Muscle layer of colon (tissue), 2 donors: Measurements from ENCODE around the gene NT5DC3.
"Not testable (repeated sequence)": the region's sequence is repeated elsewhere in the genome, so short reads cannot be mapped to it uniquely, and the experiment has no call there.

Source experiments
- H3K27ac ChIP-seq: one replicate; pipeline ENCODE4 v1.7.0; 2013; ENCODE audit warnings: low read depth, mild to moderate bottlenecking, low read length, moderate library complexity
- H3K27me3 ChIP-seq, 2 donors: one replicate each; pipeline ENCODE4 v1.7.0; 2013; ENCODE audit warnings: low read length in 2 of 2, mild to moderate bottlenecking in 2 of 2; ENCODE audit not compliant: insufficient read depth in 2 of 2, control insufficient read depth in 1 of 2
- H3K36me3 ChIP-seq: one replicate; pipeline ENCODE4 v1.7.0; 2013; ENCODE audit warnings: mild to moderate bottlenecking, low read length; ENCODE audit not compliant: insufficient read depth
- H3K4me1 ChIP-seq: one replicate; pipeline ENCODE4 v1.7.0; 2013; ENCODE audit warnings: mild to moderate bottlenecking, low read length; ENCODE audit not compliant: insufficient read depth
- H3K4me3 ChIP-seq, 2 donors: one replicate each; pipeline ENCODE4 v1.7.0; 2013; ENCODE audit warnings: low read length in 2 of 2, low read depth in 1 of 2, mild to moderate bottlenecking in 1 of 2, moderate library complexity in 1 of 2
- H3K9ac ChIP-seq: one replicate; pipeline ENCODE4 v1.7.0; 2013; ENCODE audit warnings: low read length
- H3K9me3 ChIP-seq: one replicate; pipeline ENCODE4 v1.7.0; 2013; ENCODE audit warnings: mild to moderate bottlenecking, low read length
- donor health status: abdominal sarcoma.
- donor health status: Adenocarcinoma of cecum.

NT5DC3 gene

DNA sequence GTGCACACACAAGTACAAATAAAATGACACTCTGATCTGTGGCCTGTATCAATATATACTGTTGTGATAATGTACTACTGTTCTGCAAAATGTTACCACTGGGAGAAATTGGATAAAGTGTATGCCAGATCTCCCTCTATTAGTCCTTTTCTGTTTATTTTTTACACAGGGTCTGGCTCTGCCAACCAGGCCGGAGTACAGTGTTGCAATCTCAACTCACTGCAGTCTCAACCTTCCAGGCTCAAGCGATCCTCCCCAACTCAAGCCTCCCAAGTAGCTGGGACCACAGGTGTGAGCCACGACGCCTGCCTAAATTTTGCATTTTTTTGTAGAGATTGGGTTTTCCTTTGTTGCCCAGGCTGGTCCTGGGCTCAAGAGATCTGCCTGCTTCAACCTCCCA lies 1.9 kb downstream of the NT5DC3 start:
- Histone ChIP-seq H3K4me3 (peak overlapping the region; percentile 92 to 99), H3K9me3 (no peaks in the 10 kb centered on the region), H3K9ac (peak overlapping the region; percentile 91), H3K36me3 (no peaks in the 10 kb centered on the region), H3K27me3 (no peaks in the 10 kb centered on the region), H3K27ac (peak overlapping the region; percentile 97), H3K4me1 (peaks cover 41% of the 10 kb centered on the region)

DNA sequence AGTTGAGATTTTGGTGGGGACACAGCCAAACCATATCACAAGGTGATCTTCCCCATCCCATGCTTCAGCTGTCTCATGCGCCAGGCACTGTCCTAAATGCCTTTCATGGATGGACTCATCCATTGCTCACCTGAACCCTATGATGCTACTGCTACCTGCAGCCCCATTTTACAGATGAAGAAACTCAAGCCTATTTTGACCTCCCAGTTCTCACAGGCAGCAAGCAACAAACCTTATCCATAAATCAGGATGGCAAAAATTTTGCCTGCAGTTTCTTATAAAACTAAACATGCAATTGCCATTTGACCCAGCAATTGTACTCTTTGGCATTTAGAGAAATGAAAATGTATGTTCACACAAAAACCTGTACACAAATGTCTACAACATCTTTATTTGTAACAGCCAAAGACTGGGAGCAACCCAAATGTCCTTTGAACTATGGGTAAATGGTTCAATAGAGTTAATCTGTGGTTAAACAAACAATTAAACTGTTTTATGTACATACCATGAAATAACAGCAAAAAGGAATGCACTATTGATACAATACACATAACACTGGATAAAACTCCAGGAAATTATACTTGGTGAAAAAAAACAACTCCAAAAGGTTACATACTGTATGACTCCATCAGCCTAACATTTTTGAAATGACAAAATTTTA lies 2.6 kb downstream of the NT5DC3 start:
- H3K27me3 ChIP-seq = no peaks in the 10 kb centered on the region
- peak overlapping the region; percentile 43 for H3K27ac ChIP-seq
- H3K36me3 ChIP-seq = no peaks in the 10 kb centered on the region
- no peaks in the 10 kb centered on the region for H3K9me3 ChIP-seq
- H3K4me3 ChIP-seq = peak overlapping the region in 1 of 2 donors; percentile 92
- H3K9ac ChIP-seq = peak overlapping the region; percentile 91
- H3K4me1 ChIP-seq = peaks cover 43% of the 10 kb centered on the region

DNA sequence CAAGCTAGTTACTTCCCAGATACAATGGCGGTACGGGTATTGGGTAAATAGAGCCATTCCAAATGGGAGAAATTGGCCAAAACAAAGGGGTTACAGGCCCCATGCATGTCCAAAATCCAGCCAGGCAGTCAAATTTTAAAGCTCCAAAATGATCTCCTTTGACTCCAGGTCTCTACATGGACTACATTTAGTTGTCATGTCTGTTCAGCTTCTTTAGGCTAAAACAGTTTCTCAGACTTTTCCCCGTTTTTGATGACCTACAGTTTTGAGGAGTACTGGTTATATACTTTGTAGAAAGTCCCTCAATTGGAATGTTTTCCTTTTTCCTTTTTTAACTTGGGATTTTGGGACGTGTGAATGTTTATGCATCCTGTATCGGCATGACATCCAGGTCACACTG lies 4.7 kb downstream of the NT5DC3 start:
- no peak overlapping the region for H3K9ac ChIP-seq
- H3K4me3 ChIP-seq = peak overlapping the region in 1 of 2 donors; percentile 16
- H3K27ac ChIP-seq = no peak overlapping the region
- no peaks in the 10 kb centered on the region for H3K9me3 ChIP-seq
- H3K4me1 ChIP-seq = peaks cover 46% of the 10 kb centered on the region
- no peaks in the 10 kb centered on the region for H3K36me3 ChIP-seq
- no peaks in the 10 kb centered on the region for H3K27me3 ChIP-seq

DNA sequence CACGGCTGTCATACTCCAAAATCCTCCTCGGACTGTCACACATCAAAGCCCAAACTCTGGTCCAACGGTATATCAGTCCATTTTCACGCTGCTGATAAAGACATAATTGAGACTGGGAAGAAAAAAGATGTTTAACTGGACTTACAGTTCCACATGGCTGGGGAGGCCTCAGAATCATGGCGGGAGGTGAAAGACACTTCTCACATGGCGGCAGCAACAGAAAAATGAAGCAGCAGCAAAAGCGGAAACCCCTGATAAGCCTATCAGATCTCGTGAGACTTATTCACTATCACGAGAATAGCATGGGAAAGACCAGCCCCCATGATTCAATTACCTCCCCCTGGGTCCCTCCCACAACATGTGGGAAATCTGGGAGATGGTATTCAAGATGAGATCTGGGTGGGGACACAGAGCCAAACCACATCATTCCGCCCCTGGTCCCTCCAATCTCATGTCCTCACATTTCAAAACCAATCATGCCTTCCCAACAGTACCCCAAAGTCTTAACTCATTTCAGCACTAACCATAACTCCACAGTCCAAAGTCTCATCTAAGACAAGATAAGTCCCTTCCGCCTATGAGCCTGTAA lies 5.2 kb downstream of the NT5DC3 start:
- Histone ChIP-seq H3K4me1 (peaks cover 51% of the 10 kb centered on the region), H3K4me3 (peak overlapping the region in 1 of 2 donors; percentile 44)
- H3K27me3 ChIP-seq, H3K9me3 ChIP-seq, H3K9ac ChIP-seq, H3K27ac ChIP-seq, H3K36me3 ChIP-seq: not testable (repeated sequence)

- H3K27me3 ChIP-seq = no peaks in the 10 kb centered on the region
- H3K9ac ChIP-seq = peak overlapping the region; percentile 47
- peak overlapping the region; percentile 21 for H3K27ac ChIP-seq
- H3K4me3 ChIP-seq = peak overlapping the region in 1 of 2 donors; percentile 44
- peaks cover 56% of the 10 kb centered on the region for H3K4me1 ChIP-seq
- H3K9me3 ChIP-seq = no peaks in the 10 kb centered on the region
- H3K36me3 ChIP-seq = no peaks in the 10 kb centered on the region
Observed at GRCh38 chr12:103834942-103835341, 6.1 kb downstream of the NT5DC3 start.

DNA sequence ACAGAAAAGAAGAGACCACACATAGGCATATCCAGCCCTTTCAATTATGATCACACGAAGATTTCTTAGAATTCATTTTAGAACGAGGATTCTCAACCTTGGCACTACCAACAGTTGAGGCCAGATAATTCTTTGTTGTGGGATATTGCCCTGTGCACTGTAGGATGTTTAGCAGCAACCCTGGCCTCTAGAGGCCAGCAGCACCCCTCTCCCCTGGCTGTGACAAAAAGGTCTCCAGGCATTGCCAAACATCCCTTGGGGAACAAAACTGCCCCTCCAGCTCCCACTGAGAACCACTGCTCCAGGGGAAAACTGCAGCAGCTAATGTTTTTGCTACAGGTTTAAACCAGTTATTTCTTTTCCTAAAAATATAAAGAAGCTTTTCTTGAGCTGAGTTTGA lies 7.1 kb downstream of the NT5DC3 start:
- peaks cover 67% of the 10 kb centered on the region for H3K4me1 ChIP-seq
- H3K27me3 ChIP-seq = no peaks in the 10 kb centered on the region
- H3K9me3 ChIP-seq = no peaks in the 10 kb centered on the region
- H3K27ac ChIP-seq = no peak overlapping the region
- peak overlapping the region in 1 of 2 donors; percentile 20 for H3K4me3 ChIP-seq
- H3K36me3 ChIP-seq = no peaks in the 10 kb centered on the region
- H3K9ac ChIP-seq = peak overlapping the region; percentile 5

- Histone ChIP-seq H3K9me3 (no peaks in the 10 kb centered on the region), H3K4me3 (peak overlapping the region in 1 of 2 donors; percentile 20), H3K4me1 (peaks cover 73% of the 10 kb centered on the region)
Observed at GRCh38 chr12:103833095-103833775, 7.8 kb downstream of the NT5DC3 start.

DNA sequence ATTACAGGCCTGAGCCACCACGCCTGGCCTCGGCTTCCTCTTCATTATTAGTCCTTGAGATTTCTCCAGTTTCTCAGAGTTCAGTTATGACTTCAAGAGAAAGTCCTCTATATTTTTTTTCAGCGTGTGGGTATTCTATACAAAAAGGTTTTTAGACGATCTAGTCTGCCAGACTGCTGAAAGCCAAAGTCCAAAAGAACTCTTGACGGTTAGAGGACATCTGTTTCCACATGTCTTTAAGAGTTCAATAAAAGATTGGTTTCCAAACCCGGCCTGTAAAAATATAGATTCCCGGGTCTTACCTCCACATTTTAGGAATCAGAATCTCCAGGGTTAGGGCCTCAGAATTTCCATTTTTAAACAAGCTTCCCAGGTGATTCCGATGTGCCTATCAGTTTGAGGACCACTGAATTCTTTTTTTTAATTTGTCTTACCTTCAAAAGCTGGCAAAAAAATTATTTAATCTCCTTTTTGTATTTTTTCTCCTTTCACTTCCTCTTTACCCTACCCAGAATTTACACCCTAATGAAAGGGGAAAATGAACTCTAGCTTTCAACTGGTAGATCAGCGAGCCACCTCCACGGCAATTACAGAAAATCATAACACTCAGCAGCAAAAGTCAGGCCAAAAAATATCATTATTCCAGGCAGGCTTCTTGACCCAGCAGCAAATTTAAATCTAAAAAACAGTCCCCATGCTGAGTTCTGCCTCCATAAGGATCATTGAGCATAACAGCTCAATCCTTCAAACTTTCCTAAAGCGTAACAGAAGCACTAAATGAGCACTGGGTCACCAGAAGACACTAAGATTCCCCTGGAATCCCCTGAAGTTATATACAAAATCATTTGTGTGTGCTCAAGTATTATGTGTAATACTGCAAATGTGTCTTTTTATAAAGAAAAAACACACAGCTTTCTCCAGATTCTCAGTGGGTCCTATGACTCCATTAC lies 8.7 kb downstream of the NT5DC3 start:
- peak overlapping the region; percentile 17 for H3K27ac ChIP-seq
- no peaks in the 10 kb centered on the region for H3K27me3 ChIP-seq
- no peak overlapping the region for H3K4me3 ChIP-seq
- no peaks in the 10 kb centered on the region for H3K36me3 ChIP-seq
- H3K9me3 ChIP-seq = no peaks in the 10 kb centered on the region
- peaks cover 82% of the 10 kb centered on the region for H3K4me1 ChIP-seq
- no peak overlapping the region for H3K9ac ChIP-seq

More at GRCh38 chr12:103833095-103833775, 7.8 kb downstream of the NT5DC3 start:
- no peaks in the 10 kb centered on the region for H3K36me3 ChIP-seq
- peak overlapping the region; percentile 52 for H3K27ac ChIP-seq
- no peak overlapping the region for H3K9ac ChIP-seq
- no peaks in the 10 kb centered on the region for H3K27me3 ChIP-seq

GRCh38 chr12:103830730-103831320 lies 10.2 kb downstream of the NT5DC3 start:
- Histone ChIP-seq H3K9ac (no peak overlapping the region), H3K4me1 (peaks cover 87% of the 10 kb centered on the region), H3K27ac (no peak overlapping the region), H3K27me3 (no peaks in the 10 kb centered on the region), H3K36me3 (no peaks in the 10 kb centered on the region), H3K9me3 (no peaks in the 10 kb centered on the region), H3K4me3 (no peak overlapping the region)

GRCh38 chr12:103830025-103830725 lies 10.9 kb downstream of the NT5DC3 start:
- no peaks in the 10 kb centered on the region for H3K27me3 ChIP-seq
- H3K27ac ChIP-seq = no peak overlapping the region
- no peak overlapping the region for H3K4me3 ChIP-seq
- H3K9ac ChIP-seq = no peak overlapping the region
- H3K36me3 ChIP-seq = no peaks in the 10 kb centered on the region
- H3K9me3 ChIP-seq = no peaks in the 10 kb centered on the region
- H3K4me1 ChIP-seq = peaks cover 85% of the 10 kb centered on the region
